NCI-H524 (cell line): ENCODE results near the gene DOCK6.

Experiments
- DNase-seq, 2 experiments: peaks; one replicate each; lab custom pipeline; 2025; lab: John Stamatoyannopoulos, UW

DOCK6 gene

DNA sequence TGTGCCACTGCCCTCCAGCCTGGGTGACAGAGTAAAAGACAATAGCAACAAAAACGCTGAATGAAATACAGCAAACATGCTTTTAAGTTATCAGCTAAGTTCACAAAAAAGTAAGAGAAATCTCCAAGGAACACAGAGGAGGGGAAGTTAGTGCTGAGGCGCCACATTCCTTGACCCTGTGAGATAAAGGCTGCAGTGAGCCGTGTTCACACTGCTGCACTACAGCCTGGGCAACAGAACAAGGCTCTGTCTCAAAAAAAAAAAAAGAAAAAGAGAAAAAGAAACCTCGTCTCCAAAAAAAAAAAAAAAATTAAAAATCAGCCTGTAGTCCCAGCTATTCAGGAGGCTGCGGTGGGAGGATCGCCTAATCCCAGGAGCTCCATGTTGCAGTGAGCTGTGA is 16.3 kb upstream of the DOCK6 start:
- no peak for DNase-seq

DNA sequence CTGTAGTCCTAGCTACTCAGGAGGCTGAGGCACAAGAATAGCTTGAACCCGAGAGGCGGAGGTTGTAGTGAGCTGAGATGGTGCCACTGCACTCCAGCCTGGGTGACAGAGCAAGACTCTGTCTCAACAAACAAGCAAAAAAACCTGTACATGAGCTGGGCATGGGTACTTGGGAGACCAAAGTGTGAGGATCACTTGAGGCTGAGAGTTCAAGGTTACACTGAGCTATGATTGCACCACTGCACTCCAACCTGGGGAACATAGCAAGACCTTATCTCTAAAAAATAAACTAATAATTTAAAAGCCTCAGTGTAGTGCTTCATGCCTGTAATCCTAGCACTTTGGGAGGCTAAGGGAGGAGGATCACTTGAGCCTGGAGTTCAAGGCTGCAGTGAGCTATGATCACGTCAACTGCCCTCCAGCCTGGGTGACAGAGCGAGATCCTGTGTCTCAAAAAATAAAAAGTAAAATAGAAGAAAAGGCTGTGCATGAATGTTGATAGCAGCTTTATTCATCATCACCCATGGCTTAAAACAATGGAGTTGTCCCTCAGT is 12.3 kb upstream of the DOCK6 start:
- no peak for DNase-seq

- DNase-seq: no peak
These were observed 11.7 kb upstream of the DOCK6 start for GRCh38 chr19:11273989-11274388.

DNA sequence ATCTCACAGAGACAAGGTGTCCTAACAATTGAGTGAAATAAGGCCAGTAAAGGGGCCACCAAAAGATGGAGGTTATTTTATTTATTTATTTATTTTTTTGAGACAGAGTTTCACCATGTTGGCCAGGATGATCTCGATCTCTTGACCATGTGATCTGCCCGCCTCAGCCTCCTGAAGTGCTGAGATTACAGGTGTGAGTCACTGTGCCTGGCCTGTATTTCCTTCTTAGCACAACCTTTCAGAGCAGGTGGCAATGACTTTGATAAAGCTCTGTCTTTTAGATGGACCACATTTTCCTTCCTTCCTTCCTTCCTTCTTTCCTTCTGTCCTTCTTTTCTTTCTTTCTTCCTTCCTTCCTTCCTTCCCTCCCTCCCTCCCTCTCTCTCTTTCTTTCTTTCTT is 11.0 kb upstream of the DOCK6 start:
- DNase-seq: no peak

DNA sequence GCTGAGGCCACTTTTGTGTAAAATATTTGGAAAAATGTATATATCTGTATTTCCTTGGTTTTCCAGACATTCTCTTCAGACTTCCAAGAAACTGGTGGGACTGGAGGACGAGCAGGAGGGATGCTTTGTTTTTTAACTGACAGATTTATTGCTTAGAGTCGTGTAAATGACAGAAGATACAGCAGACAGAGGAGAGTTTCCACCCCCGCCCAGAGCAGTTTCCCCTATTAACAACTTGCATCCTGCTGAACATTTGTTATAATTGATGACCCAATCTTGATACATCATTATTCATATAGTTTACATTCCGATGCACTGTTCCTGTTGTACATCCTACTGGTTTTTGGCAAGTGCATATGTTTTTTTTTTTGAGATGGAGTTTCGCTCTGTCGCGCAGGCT is 7.1 kb upstream of the DOCK6 start:
- DNase-seq: no peak

GRCh38 chr19:11268783-11269267 is 6.5 kb upstream of the DOCK6 start:
- DNase-seq: no peak

GRCh38 chr19:11267316-11268085 is 5.2 kb upstream of the DOCK6 start:
- no peak for DNase-seq

DNA sequence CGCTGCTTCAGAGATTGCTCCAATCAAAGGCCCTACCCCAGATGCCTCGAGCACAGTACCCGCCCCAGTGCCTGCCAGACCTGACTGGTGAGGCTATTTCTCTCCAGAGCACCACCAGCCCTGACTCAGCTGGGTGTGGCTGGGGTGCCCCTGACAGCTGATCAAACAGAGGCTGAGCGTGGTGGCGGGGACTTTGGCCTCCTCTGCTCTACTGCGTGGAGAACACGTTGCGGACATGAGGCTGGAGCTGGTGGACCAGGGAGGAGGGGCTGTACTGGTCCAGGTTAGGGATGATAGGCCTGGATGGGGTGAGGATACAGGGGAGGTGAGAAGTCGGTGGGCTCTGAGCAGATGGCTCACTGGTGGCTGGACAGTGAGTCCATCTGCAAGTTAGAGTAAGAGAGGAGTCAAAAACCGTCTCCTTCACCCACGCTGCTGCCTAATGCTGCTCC is 3.5 kb upstream of the DOCK6 start:
- no peak for DNase-seq

- no peak for DNase-seq
These were observed 3.0 kb upstream of the DOCK6 start for GRCh38 chr19:11265177-11265784.

DNA sequence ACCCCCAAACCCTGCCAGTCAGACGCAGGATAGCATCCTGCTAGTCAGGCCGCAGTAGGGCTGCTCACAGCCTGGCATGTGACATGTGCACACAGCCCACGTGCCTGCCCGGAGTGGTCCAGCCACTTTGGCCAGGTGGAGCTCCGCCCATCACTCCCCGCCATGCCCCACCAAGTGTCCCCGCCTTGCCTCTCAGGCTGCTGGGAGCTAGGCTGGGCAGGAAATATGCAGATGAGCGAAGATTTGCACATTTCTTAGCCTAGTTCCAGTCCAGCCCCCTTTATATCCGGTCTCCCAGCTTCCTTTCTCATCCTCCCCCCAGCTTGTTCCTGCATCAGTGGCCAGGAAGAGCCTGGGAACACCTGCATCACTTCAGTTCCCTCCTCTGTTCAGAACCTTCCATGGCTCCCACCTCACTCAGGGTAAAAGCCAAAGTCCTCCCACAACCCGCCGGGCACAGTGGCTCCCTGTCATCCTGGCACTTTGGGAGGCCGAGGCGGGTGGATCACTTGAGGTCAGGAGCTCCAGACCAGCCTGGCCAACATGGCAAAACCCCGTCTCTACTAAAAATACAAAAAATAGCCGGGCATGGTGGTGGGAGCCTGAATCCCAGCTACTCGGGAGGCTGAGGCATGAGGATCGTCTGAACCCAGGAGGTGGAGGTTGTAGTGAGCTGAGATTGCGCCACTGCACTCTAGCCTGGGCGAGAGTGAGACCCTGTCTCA is 2.3 kb upstream of the DOCK6 start:
- no peak for DNase-seq

- no peak for DNase-seq
These were observed 1.4 kb upstream of the DOCK6 start for GRCh38 chr19:11263726-11264125.

DNA sequence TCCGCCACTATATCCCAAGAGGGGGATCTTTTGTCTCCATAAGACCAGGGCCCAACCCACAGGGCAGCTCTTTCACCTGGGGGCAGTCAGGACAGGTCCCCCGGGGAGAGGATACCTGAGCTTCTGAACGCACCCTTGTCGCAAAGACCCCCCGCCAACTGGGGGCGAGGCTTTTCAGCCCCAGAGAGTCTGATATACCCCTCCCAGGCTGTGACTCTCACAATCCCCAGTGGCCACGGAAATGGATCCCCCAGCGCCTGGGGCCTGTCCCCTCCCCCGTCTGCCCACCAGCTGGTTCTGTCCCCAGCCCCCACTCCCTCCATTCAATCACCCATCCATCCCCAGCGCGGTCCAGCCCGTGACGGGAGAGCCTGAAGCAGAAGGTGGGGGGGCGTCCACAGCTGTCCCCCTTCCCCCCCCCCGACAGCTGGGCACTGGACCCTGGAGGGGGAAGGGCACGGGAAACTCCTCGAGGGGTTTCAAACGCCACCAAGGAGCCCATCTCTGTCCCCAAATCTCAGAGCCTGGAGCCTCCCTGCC is 823 bp downstream of the DOCK6 start:
- peak; percentile 47 to 70 for DNase-seq

DNA sequence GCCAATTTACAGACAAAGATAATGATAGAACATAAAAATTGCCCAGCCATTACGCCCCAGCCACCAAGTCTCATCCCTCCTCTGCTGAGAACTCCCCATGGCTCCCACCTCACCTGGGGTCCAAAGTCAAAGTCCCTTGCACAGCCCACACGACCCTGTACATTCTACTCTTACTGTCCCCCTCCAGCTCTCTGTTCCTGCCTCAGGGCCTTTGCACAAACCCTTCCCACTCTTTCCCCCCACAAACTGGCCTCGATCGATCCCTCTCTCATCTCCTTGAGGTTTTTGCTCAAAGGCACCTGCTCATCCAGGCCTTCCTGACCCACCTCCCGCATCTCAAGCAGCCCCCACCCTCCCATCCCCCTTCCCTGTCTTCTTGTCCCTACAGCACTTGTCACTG is 1.3 kb downstream of the DOCK6 start:
- DNase-seq: no peak

- no peak for DNase-seq
These were observed 4.4 kb downstream of the DOCK6 start for GRCh38 chr19:11257846-11258380.

GRCh38 chr19:11256189-11256588 is 6.1 kb downstream of the DOCK6 start:
- no peak for DNase-seq

DNA sequence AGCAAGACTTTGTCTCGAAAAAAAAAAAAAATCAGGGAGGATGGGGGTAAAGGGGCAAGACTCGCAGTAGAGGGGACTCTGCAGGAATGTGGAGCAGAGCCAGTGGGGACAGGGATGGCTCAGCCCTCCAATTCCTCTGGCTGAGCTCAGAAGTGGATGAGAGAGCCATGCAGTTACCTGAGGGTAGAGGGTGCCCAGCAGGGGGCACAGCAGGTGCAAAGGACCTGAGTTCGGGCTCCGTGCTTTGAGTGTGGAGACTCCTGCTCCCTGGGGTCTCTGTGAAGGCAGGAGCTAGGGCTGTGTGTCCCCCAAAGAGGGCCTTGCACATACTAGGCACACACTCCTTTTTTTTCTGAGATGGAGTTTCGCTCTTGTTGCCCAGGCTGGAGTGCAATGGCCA is 7.7 kb downstream of the DOCK6 start:
- DNase-seq: peak in 1 of 2 experiments; percentile 15

DNA sequence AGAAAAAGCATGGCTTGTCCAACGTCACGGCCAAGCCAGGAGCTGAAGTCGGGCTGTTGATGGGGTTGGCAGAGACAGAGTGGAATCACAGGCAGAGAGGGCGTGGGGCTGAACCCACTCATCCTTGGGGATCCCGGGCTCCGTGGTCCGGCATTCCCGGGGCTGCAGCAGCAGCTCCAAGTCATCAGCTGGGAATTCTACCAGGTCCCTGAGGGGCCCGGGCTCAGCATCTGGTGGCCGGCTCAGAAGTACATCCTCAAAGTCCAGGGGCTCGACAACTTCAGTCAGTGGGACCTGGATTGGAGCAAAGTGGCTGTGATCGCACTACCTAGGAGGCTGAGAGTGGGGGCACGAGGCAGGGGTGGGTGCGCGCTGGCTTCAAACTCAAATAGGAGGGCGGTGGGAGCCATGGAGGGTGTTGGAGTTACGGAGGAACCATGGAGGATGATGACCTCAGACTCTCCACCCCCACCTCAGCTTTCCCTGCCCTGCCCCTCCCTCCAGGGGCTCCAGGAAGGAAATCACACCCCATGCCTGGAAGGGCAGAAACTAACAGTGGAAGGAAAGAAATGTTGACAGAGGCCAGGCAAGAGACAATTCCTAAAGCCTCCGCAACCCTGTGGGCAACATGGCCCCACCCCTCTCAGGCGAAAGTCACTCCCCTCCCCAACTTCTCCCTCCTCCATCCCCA is 9.5 kb downstream of the DOCK6 start:
- no peak for DNase-seq

DNA sequence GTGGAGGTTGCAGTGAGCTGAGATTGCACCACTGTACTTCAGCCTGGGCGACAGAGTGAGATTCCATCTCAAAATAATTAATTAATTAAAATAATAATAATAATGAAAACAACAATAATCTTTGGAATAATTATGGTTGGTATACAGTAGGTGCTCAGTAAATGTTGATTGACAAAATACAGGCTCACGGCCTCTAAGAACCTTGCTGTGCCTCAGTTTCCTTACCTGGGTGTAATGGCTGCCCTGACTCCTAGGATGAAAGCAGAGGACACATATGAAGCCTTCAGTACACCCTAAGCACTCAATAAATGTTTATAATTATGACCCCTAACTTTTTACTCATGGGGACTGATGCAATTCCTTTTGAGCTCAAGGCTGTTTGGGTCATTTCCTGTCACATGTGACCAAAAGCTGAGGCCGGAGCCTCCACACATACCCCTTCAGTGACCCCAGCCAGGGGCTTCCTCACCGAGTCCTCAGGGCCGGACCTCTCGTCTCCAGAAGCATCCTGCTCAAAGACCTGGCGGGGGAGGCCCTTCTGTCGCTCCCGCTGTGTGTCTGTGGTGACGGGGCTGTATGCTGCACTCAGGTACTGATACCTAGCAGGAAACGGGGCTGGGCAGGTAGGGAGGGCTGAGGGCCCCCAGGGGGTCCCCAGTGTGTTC is 10.5 kb downstream of the DOCK6 start:
- no peak for DNase-seq

- DNase-seq: no peak
These were observed 11.1 kb downstream of the DOCK6 start for GRCh38 chr19:11251217-11251616.

DNA sequence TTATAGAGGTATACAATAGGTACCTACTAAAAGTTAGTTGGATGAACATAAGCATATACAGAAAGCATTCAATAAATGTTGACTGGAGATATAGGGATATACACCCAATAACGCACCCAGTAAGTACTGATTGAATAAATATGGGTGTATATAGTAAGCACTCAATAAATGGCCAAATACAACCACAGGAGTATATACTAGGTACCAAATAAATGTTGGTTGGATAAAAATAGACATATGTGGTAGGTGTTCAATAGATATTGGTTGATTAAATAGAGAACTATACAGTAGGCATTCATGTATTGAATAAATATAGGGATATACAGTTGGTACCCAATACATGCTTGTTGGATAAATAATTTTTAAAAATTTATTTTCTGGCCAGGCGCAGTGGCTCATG is 13.5 kb downstream of the DOCK6 start:
- no peak for DNase-seq

GRCh38 chr19:11247934-11248333 is 14.4 kb downstream of the DOCK6 start:
- no peak for DNase-seq
